ENCODE data around the gene RARG. TPM values are rescaled to one million over a fixed set of nuclear protein-coding genes. Genes with fewer than 3 reads are reported as not detected.
"Not testable (repeated sequence)": the region's sequence is repeated elsewhere in the genome, so short reads cannot be mapped to it uniquely, and the experiment has no call there.

RARG gene
- total and polyA plus RNA-seq, 2 of the 4 experiments (the other 2 are of a cell fraction) = 7.9 to 30.9 TPM

DNA sequence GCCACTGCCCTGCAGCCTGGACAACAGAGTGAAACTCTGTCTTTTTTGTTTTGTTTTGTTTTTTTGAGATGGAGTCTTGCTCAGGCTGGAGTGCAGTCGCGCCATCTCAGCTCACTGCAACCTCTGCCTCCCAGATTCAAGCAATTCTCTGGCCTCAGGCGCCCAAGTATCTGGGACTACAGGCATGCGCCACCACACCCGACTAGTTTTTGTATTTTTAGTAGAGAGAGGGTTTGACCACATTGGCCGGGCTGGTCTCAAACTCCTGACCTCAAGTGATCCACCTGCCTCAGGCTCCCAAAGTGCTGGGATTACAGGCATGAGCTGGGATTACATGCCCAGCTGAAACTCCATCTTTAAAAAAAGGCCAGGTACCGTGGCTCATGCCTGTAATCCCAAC, 29.7 kb downstream of the RARG start:
- H4K91ac ChIP-seq (ENCODE audit: insufficient read depth, low read depth, low read length); H2BK120ac ChIP-seq (ENCODE audit: low read depth, low read length); DNase-seq; BruUV-seq (replicated peaks); intact Hi-C loops (cut with micrococcal nuclease); H3K4ac ChIP-seq (ENCODE audit: low read depth, low read length); H3K79me1 ChIP-seq (ENCODE audit: low read depth in 1 of 2, low read length in 2 of 2); H2AFZ ChIP-seq (replicated peaks; ENCODE audit: low read length, poor library complexity); H3K56ac ChIP-seq (ENCODE audit: extremely low read depth, insufficient read depth, low read length); H2BK5ac ChIP-seq (ENCODE audit: low read depth, low read length, poor library complexity, severe bottlenecking); CTCF ChIA-PET; ATAC-seq (ENCODE audit: low read depth); H4K8ac ChIP-seq (ENCODE audit: low read depth in 2 of 2, low read length in 2 of 2); H4K5ac ChIP-seq (ENCODE audit: low read depth, low read length); H3K4me1 ChIP-seq (ENCODE audit: control insufficient read depth, insufficient read depth, low read length); H3K27ac ChIP-seq (ENCODE audit: insufficient read depth, low read length); H2BK15ac ChIP-seq (ENCODE audit: low read depth, low read length); H2BK20ac ChIP-seq (ENCODE audit: low read depth, low read length); POLR2A ChIA-PET (ENCODE audit: unreplicated experiment); dilution Hi-C loops (cut with HindIII; ENCODE audit: low sequenced_read_pairs, unreplicated experiment); H3K27me3 ChIP-seq (ENCODE audit: control insufficient read depth, insufficient read depth, low read length); H3K14ac ChIP-seq (replicated peaks; ENCODE audit: low read depth, low read length); H4K20me1 ChIP-seq (ENCODE audit: insufficient read depth, low read length); H3K9me3 ChIP-seq (ENCODE audit: control insufficient read depth, insufficient read depth, low read length); H2AK9ac ChIP-seq (replicated peaks; ENCODE audit: low read depth, low read length, poor library complexity); H3K36me3 ChIP-seq (ENCODE audit: control insufficient read depth, insufficient read depth, low read length); in situ Hi-C loops (cut with MboI; ENCODE audit: low sequenced_read_pairs); H3K4me2 ChIP-seq (ENCODE audit: low read depth, low read length); H3K4me3 ChIP-seq (ENCODE audit: insufficient read depth, low read depth, low read length); H3K18ac ChIP-seq (ENCODE audit: low read depth, low read length); H3K23ac ChIP-seq (ENCODE audit: low read depth, low read length); H2AK5ac ChIP-seq (ENCODE audit: low read depth, low read length); H3K9ac ChIP-seq (ENCODE audit: low read depth, low read length): not testable (repeated sequence)
- peaks cover 16% of the 10 kb centered on the region for H3K9me1 ChIP-seq (ENCODE audit: insufficient read depth, low read length)
- 60% methylated on average over 1 of the region's 7 CpGs; no CpG with 5 or more reads in 1 of the 2 experiments for WGBS, 2 experiments (ENCODE audit: extremely low coverage in 2 of 2, insufficient read length in 1 of 2)
